ENCODE results near the gene SND1.

SND1 gene

DNA sequence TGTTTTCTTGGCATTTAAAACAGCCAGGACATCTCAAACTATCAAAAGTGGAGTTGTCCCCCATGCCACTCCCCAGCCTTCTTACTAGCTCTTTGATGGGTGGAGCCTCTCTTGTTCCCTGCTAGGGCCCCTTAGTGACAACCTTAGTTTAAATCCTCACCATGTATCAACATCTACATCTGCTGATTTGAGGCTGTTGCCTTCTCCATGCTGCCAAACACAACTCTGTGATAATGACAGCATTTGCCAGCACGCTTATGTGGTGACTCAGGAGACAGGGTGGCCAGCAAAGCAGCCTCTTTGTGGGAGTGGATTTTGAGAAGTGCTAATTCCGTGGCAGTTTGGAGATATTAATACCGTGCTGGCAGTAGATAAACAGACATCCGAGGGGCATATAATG, 233.8 kb downstream of the SND1 start:
- DNase-seq (ENCODE audit: low spot score), result peak; percentile 50
- no peak for FAIRE-seq

DNA sequence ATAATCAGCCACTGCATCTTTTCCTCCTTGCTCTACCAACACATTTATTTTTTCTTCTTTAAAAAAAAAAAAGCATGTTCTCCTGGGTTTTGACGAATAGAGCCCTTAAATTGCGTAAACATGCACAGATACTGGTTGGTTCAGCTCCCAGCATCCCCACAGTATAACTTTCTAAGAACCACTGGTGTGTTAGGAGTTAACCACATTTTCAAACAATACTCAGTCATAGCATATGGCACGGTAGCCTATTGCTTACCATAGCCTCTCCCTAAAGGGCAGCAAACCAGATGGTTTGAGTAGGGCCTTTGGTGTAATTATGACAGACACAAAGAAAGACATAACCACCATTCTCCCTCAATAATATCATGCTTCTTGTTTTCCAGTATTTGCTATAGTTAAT, 234.3 kb downstream of the SND1 start:
- DNase-seq (ENCODE audit: low spot score) (no peak), FAIRE-seq (no peak)

DNA sequence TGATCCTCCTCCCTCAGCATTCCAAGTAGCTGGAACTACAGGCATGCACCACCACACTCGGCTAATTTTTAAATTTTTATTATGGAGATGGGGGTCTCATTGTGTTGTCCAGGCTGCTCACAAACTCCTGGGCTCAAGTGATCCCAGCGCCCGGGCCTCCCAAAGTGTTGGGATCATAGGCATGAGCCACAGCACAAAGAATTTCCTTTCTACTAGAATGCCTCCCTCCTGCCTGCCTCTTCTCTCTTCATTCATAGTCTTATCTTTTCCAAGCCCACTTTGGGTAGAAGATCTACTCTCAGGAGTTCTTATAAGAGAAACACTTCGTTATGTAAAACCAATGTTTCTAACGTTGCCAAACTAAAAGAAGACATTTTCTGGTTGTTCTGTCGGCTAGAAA, 235.1 kb downstream of the SND1 start:
- FAIRE-seq (no peak), DNase-seq (ENCODE audit: low spot score) (no peak)

DNA sequence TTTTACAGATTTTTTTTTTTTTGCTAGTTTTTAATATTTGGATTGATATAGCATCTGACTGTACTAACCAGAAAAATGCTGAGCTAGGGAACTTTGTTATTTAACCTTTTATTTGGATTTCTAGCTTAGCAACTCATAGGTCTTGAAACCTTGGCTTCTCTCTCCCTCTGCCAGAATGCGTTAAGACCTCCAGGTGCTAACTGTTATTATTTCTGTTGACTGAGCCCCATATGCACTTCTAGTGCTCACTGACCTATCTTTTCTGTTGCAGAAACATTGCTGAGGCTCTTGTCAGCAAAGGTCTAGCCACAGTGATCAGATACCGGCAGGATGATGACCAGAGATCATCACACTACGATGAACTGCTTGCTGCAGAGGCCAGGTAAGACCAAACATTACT, 235.6 kb downstream of the SND1 start:
- no peak for FAIRE-seq
- no peak for DNase-seq (ENCODE audit: low spot score)

DNA sequence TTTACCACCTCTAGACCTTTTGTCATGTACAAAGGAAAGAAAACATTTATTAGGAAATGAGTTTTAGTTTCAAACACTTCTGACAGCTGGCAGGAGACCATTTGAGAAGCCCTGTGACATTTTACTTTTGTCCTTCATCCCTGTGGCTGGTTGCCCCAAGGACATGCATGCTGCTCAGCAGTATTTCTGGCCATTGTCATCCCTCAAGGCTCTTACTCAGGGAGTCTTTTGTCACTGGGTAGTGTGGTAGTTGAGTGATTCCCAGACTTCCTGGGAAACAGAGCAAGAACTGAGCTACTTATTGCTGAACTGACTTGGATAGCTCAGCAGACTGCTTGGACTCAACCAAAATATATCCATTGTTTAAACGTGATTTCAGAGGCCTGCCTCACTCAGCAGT, 236.4 kb downstream of the SND1 start:
- no peak for FAIRE-seq
- no peak for DNase-seq (ENCODE audit: low spot score)

DNA sequence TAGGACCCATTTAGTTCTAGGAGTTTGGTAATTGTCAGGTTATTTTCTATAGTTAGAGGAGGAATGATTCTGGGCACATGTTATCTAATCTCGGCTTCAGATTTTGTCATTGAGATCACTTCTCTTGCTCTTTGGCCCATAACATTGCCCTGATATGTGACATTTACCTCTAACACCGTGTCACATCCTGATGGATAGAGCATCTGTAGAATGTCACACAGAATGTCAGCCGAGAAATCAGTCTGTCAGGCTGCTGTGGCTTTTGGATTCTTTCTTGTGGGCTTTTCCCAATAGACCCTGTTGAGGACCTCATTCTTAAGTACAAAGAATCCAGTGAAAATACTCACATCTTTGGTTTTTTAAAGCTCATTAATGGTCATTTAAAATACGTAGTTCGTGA, 236.8 kb downstream of the SND1 start:
- FAIRE-seq, result no peak

DNA sequence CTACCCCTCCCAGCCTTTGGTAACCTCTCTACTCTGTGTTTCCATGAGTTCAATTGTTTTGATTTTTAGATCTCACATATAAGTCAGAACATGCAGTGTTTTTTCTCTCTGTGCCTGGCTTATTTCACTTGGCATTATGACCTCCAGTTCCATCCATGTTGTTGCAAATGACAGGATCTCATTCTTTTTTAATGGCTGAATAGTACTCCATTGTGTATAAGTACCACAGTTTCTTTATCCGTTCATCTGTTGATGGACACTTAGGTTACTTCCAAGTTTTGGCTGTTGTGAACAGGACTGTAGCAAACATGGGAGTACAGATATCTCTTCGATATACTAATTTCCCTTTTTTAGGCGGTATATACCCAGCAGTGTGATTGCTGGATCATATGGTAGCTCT, 237.7 kb downstream of the SND1 start:
- DNase-seq (ENCODE audit: low spot score) (no peak), FAIRE-seq (no peak)

More for the DNA sequence above, 236.8 kb downstream of the SND1 start:
- DNase-seq (ENCODE audit: low spot score), result no peak

DNA sequence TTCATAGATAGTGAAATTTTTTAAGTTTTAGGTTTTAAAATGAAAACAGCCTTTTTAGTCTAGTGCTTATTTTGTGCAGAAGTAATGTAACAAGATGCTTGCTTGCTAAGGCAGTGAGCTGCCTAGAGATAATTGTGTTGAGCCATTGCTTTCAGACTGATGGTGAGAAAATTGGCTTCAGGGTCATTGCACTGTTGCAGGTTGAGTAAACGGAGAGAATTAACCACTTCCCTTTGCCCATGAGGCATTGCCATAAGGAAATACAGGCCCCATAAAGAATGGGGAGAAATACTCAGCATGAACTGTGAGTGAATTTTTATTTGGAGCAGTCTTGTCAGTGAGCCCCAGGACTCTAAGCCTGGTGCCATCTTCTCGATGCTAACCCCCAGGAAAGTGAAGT, 238.7 kb downstream of the SND1 start:
- FAIRE-seq (no peak), DNase-seq (ENCODE audit: low spot score) (no peak)

DNA sequence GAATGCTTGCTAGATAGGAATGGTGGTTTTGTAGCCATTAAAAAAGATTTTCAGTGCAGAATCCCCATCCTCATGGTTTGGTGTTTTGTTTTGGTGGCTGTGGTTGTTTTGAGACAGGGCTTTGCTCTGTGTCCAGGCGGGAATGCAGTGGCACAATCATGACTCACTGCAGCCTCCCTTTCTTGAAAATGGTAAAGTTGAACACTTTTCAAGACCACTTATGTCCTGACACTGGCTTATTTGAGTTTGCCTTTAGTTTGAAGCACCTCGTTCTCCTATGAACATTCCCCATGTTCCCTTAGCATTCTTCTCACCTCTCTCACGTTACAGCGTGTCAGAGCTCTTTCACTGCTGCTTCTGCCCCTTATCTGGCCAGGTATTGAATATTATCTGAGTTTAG, 239.2 kb downstream of the SND1 start:
- FAIRE-seq (no peak), DNase-seq (ENCODE audit: low spot score) (no peak)

DNA sequence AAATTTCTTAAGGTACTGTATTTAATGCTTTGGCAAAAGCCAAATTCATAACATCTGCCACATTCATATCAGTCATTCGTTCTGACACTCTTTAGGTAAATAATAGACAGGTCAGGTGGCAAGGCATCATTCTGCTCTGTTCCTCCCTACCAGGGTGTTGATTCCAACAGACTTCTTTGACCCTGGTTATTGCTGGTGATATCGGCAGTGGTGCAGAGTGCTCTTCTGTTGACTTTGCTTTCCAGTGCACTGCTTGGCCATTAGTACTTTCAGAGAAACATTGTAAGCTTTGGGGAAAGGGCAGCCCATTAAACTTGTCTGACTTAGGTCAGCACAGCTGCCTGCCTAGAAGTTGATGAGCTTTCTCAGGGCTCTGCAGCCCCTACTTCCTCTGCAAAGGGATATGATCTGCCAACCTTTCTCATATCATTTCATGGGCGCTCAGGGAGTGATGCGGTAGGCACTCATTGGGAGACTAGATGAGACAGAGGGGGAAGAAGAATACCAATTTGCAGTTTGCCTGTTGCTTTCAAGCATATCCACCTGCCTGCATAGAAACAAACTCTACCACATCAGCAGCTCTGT, 240.0 kb downstream of the SND1 start:
- FAIRE-seq (no peak), DNase-seq (ENCODE audit: low spot score) (no peak)

DNA sequence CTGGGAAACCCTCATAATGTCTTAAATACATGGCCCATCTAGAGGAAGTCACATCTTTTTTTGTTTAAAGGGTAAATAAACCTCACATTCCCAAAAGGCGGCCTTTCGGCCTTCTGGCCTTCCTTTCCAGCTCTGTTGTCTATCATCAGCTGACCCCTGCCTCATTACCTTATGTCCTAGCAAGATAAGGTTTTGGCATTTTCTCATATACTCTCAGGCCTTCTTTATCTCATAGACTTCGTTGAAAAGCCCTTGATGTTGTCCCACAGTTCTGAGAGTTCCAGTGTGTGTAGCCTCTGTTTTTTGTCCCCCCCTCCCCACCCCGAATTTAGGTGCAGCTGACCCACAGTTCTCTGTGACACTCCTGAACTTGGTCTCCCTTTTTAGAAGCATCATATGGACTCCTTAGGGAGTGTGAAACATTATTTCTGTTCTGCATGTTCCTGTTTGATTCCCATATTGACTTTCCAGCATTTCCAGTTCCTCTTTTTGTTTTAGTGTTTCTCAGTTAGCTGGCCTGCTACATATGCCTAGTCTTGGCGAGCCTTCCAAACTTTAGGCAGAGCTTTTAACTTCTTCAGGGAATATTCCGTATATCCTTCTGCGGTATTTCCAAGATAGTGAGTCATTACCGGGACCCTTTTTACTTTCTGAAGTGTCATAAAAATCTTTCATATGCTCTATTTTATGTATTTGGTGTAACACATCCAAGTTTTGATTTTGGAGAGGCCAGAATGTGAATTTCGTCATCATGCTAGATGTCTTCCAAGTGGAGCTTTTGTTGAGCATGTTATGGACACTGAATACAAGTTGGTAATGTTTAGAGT, 240.7 kb downstream of the SND1 start:
- no peak for DNase-seq (ENCODE audit: low spot score)
- no peak for FAIRE-seq

DNA sequence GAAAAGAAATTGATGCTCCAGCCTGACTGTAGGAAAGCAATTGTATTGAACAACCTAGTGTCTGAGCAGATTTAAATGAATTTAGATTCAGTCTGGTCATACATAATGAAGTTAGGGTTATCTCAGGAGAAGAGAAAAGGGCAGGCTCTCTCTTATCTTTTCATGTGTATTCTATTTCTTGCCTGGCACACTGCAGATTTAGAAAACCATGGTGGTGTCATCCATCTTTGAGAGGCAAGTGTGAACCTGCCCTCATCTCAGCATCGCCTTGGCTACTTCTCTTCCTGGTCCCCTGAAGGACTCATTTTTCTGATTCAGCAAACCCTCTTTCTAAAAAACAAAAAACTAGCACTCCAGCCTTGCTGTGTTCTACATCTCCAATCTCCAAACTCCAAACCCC, 241.6 kb downstream of the SND1 start:
- no peak for DNase-seq (ENCODE audit: low spot score)
- no peak for FAIRE-seq

DNA sequence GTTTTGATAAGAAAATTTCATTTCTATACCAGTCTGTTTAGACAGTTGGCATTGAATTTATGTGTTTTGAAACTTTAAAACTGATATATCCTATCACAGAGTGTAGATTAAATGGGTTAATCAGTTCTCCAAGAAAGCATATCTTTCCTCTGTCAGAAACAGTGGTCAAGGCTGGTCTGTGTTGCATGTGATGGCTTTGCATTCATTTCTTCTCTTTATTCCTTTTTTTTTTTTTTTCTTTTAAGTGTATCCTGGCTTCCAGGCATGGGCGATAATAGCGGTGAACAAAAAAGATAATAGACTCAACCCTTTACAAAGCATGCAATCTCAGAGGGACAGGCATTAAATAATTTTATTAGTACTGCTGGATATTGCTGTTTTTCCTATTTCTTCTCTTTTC, 242.6 kb downstream of the SND1 start:
- no peak for FAIRE-seq
- no peak for DNase-seq (ENCODE audit: low spot score)

DNA sequence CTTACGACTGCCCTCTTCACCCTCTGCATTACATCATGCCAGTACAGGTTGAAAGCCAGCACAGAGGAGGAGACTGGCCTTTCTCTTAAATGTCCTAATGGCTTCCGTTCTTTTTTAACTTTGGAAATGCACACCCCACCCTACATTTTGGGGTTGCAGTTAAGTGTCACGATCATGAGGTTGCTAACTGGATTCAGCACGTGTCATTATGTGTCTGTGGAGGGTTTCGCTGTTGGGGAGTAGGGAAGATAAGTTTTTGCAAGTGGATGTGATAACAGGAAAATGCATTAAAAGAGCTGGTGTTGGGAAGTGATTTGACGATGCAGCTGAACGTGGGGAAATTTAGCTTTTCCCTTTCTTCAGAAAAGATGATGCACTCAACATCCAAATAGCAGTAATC, 243.4 kb downstream of the SND1 start:
- no peak for FAIRE-seq
- no peak for DNase-seq (ENCODE audit: low spot score)

DNA sequence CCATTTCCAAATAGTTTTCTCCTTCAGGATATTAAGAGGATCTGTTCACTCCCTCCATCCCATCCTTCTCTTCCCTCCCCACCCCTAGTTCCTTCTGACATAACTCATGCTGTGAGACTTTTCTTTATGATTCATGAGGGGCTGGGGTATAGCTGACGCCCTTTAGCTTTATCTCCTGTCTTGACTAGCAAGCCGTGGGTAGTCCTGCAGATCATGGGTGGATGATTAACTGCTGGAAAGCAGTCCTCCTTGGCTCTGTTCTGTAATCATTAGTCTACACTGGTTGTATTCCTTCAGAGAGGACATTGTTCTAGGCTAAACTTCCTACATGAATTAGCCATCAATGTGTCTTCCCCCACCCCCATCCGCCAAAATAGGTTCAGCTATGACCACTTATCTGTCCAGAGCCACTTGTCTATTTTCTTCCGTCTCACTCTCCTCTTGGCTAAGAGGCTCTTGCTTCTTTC, 243.9 kb downstream of the SND1 start:
- peak; percentile 90 for FAIRE-seq
- DNase-seq (ENCODE audit: low spot score), result peak; percentile 77

DNA sequence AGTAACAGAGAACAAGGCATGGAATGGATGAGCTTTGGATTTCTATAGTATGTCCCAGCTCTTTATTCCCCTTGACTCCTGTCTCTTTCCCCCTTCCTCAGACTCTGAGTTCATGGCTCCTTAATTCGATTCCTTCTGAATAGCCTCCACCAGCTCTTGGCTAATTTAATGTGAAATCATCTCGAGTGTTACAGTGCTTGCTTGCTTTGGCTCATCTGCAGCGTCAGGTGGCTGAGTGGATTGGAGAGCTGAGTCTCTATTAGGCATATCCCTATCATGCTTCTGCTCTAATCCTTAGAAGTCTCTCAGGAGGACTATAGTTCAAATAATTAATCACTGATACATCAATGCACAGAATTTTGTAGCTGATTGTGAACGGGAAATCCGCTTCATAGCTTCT, 244.7 kb downstream of the SND1 start:
- DNase-seq (ENCODE audit: low spot score) (no peak), FAIRE-seq (no peak)

DNA sequence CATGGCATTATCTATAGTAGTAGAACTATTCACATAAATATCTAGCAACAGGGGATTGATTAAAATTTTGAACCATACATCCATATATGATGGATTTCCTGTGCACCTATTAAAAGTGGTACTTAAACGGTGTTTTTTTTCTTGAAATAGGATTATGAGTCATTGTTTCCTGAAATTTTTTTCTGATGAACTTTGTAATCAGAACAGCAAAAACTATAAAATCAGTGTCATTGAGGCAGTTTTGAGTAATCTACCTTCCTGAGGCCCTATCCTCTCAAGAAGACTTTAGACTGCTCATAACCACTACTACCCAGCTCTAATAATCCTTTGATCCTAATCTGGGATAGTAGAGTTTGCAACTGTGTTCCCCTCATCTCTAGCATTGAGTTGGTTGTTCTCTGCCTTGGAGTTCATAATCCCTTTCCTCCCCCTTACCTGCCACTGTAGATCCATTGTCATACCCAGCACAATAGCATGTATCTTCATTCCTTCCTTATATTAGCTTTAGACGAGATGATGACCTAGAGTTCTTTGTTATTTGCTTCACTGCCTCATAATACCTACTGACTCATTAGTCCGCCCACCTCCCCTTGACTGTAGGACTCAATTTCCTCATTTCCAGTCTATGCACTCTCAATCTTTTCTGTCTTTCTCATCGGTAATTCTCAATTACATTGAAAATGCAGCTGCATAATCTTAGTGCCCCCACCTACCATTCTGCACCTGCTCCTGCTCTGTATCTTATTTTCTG, 245.9 kb downstream of the SND1 start:
- FAIRE-seq (no peak), DNase-seq (ENCODE audit: low spot score) (peak; percentile 27)

DNA sequence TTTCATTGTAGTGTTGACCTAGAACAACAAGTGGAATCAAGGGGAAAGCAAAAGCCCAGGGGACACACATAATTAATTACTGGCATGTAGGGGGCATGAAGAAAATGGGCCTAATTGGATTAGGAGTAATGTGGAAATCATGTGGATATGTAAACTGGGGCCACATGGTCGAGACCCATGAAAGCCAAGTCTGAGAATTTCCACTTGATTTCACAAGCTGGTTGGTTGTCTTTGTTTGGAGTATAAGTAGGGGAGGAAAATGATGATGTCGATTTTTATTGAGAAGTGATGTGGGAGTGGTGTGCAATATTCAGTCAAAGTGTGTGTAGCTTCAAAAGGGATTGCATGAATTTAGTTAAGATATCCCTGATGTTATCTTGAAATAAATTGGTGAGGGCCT, 247.4 kb downstream of the SND1 start:
- FAIRE-seq (no peak), DNase-seq (ENCODE audit: low spot score) (no peak)

DNA sequence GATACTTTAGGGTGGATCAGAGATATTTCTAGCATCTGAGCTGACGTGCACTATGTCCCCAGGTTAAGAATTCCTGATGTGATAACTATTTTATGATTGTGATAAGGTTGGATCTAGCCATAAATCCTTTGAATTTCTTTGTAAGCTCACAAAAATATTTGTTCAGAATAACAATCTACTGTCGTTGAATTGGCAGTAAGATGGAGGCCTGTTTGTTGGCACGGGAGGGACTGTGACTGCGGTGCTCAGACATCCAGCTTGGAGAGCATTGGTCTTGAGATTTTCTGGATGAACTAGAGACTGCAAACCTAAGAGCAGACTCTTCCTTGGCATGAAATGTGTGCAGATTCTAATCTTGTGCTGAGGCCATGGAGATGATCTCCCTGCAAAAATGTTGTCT, 248.1 kb downstream of the SND1 start:
- FAIRE-seq (no peak), DNase-seq (ENCODE audit: low spot score) (no peak)

DNA sequence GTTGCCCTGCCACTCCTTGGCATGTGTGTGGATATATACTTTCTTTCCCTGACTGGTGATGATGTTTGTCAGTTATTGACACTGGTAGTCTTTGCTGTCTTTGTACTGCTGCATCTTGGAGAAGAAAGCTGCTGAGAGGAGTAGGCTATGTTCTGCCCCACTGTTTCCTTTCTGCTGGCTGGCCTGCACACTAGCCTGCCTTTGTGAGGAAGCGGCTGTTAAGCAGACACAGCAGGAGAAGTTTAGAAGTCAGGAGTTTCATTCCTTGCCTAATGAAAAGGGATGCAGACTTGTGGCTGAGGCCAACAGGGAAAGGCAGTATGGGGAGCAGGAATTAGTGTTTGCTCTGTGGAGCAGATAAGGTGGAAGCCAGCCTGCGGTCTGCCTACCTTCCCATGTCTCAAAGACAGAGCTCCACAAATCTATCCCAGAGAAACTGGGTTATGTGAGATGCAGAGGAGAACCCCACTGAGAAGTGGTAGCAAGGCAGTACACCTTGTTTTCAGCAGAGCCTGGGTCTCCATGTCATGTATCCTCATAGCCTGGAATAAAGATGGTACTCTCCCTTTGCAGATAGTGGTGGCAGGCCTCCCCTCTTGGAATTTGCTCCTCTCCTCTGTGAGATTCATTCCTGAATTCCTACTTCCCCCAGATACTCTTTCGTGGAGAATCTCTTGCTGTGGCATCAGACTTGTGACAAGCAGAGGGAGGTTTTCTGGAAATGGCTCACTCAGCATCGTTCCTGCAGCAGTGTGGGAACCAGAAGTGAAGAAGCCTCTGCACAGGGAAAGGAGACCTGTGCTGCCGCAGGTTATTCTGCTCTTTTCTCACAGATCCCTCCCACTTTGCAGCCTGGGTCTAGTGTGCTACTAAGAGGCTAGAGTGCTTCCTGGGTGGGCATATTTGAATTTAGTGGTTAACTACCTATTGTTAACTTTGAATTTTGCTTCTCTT, 249.0 kb downstream of the SND1 start:
- no peak for DNase-seq (ENCODE audit: low spot score)
- FAIRE-seq, result no peak
